GM21423 (cell line): Measurements from ENCODE around the gene AGBL4.

Experiments
- ATAC-seq: cut with Tn5 transposase; IDR thresholded peaks from one replicate; pipeline ENCODE4 v1.9.1; 2021; ENCODE audit warnings: mild to moderate bottlenecking, moderate library complexity; ENCODE audit not compliant: unreplicated experiment

AGBL4 gene

DNA sequence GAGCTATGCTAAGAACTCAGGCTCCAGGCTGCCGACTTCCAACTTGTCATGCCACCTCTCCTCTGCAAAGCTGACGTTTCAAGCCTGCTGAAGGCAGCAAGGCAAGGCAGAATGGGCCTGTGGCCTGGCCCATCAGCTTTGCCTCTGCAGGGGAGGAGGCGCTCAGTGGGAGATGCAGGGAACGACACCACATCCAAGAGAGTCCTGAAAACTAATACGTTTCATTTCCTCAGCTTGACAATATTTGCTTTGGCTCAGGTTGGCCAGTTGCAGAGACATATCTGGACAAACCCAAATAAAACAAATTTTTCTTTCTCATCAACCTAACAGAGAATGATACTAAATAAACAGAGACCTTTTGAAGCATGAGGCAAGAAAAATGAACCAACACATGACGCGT is 1282.4 kb downstream of the AGBL4 start:
- no peak for ATAC-seq

DNA sequence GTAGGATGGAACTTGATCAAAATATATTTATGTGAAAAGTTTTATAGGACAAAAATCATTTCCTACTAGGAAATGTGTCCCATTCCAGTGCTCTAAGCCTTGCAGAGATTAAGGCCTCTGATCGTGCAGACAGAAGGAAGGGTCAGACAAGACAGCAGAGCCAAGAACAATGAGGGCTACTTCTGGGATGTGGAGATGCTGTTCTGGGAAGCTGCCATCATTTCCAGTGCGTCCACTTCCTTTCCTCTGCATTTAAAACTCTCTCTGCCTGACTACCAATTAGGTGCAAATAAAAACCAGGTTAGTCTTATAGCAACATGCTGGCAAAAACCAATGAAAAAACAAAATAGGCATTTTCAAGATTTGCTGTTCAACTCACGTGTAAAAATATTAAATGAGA is 1283.1 kb downstream of the AGBL4 start:
- ATAC-seq: no peak

DNA sequence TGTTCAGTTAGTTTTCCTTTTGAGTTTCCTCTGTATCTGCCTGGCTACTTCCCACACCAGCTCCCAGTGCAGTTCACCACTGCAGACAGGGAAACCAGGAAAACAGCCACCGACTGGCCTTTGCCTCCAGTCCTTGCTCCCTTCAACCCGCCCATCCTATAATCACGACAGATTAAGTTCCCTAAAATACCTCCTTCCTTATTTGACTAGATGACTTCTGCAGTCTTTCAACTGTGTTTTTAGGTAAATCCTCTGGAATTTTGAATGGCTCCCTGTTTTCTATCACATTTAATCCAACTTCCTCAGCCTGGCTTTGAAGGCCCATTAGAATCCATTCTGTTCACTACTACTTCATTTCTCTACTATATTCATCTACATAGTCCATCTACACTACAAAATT is 1284.7 kb downstream of the AGBL4 start:
- no peak for ATAC-seq

DNA sequence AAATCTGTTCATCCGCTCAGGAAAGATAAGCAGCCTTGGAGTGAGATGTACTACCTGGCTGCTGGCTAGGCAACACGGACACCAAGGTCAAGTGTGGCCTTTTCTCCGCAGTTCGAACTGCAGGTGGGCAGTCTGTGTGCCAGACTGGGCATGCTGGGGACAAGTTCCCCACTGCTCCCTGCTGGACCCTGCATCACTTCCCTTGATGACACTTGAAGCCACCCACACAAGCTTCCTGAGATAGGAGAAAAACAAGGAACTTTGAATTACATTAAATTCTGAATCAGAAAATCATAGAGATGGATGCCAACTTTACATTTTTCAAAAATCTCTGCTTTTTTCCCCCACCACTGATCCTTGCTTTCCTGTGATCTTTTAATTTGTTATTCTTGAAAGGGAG is 1285.4 kb downstream of the AGBL4 start:
- no peak for ATAC-seq

DNA sequence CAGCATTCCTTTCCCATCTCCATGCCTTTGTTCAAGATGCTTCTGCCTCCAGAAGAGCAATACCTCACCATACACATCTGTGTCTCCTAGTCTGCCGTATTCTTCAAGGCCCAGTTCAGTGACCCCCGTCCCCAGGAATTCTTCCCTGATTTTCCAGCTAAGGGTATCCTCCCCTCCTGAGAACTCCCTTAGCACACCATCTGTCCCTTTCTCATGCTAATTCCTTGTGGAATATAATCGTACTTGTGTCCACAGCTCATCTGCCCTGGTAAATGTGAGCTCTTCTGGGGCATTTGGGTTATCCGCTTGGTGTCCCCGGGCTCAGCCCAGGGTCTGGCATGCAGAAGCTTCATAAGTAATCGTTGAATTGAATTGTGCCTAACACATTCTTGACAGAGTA is 1288.0 kb downstream of the AGBL4 start:
- no peak for ATAC-seq

DNA sequence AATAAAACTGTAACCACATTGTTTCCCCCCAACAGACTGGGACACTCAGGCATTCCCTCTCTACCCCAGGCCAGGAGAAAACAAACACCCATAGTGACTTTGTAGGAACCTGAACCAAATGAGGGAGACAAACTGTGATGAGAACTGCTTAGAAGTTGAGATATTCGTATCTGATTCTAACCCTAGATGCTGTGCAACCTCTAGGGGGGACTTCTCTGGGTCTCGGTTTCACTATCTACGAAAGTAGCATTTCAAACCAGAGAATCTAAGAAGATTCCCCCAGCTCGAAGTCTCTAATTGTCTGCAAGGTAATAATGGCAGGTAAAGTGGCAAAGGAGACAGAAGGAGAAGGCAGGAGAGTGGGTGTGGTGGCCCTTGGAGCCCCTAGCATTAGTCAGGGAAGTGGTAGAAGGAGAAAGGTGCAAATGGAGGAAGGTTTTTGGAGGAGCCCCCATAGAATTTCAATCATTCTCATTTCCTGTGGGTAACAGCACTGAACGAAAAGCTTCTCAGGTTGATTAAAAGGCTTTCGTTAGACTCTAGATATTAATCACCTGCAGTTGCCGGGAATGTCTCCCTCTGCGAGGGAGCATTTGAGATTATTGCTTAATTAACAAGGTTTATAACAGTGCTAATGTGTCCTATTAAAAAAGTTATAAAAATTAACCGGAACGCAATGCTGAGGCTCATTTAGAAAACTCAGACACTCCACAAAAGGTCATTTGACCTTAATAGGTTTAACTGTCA is 1293.4 kb downstream of the AGBL4 start:
- ATAC-seq: peak; percentile 61

DNA sequence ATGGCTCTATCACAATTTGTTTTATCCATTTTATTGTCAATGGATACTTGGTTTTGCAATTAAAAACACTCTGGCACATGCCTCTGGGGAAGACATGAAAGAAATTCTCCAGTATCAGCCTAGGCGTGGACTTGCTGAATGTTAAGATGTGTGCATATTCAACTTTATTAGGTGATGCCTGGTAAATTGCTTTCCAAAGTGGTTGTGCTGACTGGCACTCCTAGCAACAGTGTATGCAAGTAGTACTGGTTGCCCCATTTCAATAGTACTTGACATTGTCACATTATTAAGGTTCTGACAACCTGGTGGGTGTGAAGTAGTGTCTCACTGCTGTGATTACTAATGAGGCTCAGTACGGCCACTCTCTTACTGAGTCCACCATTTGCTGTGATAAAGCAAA is 1295.2 kb downstream of the AGBL4 start:
- no peak for ATAC-seq

DNA sequence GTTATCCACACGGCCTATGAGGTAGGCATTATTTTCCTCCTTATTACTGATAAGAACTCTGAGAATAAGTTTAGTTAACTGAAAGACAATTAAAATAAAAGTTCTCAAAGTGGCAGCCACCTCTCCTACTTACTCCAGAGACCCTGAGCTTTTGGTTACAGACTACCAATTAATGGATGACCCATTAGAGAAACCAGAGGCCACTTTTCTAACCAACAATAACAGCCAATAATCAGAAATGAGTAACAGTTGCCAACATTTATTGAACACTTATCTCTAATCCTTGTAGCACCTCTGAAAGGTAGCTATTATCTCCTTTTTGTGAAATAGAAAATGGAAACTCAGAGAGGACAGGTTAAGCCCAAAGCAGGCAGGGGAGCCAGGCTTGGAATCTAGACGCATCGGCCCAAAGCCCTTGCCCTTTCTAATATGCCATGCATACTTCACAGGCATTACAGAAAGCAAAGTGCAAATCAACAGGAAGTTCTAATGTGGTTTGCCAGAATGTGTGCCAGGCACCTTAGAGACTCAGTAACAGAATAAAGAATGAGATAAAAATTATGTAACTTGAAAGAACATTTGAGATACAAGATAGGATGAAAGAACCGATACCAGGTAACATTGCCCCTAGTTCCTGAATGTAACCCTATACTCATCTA is 1297.1 kb downstream of the AGBL4 start:
- ATAC-seq: peak; percentile 46

DNA sequence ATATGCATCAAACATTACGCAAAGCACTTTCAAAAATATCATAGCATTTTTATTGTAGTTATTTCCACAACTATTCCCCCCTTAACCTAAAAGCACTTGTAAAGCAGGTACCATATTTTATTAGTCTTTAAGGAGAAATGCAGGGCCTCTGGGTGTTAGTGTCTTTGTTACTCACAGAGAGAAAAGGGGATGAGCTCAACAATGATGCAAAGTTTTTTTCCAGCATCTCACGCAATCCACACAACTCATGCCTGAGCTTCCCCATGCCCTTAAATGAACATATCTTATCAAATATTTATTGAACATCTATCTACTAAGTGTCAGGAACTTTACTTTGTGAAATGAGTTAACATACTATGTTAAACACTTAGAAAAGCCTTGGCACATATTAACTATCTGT is 1297.6 kb downstream of the AGBL4 start:
- ATAC-seq: no peak

DNA sequence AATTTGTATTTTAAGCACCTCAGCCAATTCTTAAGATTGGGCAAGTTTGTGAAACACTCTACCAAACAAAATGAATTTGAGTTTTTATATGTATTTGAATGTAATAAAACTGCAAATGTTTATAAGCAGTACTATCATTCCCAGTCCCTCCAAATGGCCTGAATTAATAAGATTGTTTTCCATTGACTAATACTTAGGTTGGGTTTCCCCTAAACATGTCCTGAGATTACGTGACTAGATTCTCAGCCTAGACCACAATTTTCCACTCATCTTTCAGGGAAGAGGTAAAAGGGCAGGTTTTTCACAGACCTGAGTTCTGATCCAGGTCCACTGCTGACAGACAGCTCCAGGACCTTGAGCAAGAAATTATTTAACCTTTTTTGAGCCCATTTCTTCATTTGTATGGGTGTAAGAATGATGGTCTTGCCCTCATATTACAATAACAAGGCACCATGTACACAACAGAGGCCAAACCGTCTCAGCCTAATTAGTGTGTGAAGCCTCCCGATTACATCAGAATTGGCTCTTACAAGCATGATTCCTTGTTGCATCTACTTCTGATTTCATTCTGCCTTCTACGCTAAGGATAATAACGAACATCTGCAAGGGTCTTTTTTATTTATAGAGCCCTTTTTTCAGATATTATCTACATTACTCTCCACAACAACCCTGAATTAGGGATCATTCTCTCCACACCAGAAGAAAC is 1298.3 kb downstream of the AGBL4 start:
- ATAC-seq: no peak

DNA sequence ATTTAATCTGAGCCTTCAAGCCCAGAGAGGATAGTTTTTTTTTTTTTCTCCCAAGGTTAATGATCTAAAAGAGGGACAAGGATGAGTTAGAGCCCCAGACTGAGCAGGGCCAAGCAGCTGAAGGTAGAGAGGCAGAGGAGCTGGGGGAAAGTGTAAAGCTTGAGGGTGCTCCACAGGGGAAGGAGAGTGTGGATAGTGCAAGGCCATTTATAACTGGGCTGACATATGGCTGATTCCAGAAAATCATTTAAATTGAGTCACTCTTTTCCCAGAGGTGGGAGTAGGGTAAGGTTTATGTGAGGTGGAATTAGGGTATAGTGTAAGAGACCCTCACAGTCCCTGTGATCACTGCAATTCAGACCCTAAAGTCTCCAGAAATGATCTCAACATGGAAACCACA is 1302.8 kb downstream of the AGBL4 start:
- no peak for ATAC-seq

DNA sequence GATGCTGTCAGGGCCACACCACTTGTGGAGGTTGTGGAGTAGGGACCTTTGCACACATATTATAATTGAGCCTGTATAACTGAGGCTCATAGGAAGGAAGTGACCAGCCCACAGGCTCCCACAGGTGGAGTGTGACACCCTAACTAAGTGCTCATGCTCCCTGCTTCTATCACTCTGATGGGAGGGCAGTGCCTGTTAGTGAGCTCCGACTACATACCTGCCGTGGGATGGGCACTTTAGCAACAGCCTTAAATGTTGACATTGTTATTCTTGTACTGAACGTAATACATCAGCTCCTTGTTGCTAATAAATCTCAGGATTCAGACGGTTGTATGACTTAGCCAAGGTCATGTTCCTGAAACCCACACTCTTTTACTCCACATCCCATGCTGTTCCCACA is 1305.0 kb downstream of the AGBL4 start:
- ATAC-seq: no peak

DNA sequence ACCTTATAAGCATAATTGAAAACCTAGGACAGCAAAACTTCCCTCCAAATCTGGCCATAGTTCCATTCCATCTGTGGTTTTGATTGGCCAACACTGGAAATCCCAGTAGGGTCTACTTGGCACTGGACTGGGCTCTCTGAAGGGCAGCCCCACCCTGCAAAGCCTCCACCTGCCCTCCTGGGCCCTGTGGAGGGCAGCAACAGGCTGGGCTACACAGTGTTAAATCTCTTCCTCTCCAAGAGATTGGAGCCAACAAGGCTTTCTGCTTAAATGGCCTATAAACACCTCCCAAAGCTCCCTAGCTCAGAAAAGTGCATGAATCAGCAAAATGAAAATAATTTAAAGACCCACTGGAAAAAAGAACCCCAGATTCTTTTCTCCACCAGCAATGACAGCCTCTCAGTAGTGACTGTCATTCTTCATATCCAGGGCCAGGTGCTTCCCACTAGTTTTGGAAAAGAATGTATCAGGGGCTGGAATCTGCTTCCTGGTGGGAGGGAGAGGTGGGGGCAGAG is 1305.6 kb downstream of the AGBL4 start:
- ATAC-seq: no peak

DNA sequence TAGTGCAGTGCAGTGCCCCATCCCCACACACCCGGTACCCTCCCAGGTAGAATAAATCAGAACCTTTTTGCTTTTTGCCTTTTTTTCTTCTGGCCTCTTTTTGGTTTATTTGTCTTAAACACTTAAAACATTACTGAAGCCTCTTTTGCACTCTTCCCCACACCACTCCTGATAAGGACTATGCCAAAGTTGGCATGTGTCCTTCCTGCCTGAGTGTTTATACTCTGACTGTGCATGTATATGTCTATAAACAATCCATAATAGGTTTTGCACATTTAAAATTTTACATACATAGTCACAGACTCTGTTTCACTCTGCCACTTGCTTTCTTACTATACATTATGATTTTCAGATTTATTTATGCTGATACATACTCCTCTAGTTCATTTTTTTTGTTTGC is 1306.7 kb downstream of the AGBL4 start:
- no peak for ATAC-seq

DNA sequence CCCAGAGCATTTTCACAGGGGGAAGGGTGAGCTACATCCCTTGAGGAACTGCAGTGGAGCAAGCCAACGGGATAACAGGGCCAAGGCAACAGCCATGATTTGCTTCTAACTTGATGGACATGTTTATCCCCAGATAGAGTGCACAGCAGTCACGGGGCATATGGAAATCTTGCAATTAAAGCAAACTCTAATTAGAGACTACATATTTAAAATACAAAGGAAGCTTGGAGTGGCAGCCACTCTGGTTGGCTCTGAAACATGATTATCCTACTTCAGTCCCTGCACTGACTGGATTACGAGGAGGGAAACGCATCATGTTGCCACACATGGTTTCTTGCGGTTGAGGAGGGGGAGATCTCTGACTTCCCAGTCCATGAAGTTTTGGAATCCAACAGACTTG is 1307.8 kb downstream of the AGBL4 start:
- ATAC-seq: no peak

DNA sequence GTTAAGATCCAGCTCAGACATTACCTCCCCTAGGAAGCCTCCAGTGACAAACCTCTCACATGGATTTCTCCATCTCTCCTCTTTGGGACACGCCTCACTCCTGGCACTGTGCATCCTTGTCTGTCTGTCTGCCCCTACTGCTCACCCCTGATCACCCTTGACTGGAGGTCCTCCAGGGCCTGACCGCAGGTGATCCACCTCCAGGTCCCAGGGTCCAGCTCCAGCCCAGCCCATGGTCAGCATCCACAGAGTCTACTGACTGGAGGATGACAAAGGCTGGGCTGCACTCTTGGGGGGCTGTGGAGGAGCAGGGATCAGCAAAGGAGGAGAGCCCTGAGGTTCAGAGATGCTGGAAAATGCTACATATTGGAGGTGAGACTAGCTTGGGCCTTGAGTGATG is 1312.8 kb downstream of the AGBL4 start:
- ATAC-seq: no peak

DNA sequence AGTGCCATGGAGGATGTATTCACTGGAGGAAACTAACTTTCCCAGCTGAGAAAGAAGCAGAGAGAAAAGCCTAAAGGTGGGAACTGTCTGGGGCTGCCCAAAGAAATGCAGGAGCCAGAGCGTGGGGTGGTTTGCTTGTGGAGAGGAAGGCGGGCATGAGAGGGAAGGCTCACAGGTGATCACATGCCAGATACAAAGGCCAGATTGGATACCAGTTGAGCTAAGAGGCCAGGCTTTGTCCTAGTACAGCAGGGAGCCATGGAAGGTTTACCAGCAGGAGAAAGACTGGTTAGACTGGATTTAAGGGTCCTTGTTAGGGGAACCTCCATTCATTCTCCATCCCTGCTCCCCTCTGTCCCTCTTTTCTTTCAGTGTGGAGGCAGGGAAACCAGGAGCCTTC is 1313.4 kb downstream of the AGBL4 start:
- no peak for ATAC-seq

DNA sequence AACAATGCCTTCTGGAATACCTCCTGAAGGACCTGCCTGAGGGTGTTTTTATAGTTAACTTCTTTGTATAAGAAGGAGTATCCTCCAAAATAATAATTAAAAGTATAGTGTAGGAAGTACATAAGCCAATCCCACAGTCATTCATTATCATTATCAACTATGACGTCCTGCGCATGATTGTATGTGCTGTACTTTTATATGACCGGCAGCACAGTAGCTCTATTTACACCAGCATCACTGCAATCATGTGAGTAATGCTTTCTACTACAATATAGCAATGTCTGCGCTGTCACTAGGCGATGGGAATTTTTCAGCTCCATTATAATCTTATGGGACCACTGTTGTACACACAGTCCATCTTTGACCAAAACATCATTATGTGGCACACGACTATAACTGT is 1319.0 kb downstream of the AGBL4 start:
- ATAC-seq: no peak

DNA sequence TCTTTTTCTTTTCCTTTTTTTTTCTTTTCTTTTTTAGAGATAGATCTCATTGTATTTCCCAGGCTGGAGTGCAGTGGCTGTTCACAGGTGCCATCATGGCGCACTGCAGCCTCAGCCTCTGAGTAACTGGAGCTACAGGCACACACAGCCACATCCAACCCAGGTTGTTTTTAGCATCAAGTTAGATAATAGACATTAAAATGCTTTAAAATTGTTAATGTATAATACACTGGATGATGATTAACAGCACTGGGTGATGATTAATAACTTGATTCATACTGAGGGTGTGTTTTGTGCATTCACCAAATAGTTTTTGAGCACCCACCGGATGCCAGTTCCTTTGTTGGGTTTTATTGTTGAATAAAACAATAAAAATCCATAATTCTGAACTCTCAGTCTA is 1322.3 kb downstream of the AGBL4 start:
- ATAC-seq: peak; percentile 47

DNA sequence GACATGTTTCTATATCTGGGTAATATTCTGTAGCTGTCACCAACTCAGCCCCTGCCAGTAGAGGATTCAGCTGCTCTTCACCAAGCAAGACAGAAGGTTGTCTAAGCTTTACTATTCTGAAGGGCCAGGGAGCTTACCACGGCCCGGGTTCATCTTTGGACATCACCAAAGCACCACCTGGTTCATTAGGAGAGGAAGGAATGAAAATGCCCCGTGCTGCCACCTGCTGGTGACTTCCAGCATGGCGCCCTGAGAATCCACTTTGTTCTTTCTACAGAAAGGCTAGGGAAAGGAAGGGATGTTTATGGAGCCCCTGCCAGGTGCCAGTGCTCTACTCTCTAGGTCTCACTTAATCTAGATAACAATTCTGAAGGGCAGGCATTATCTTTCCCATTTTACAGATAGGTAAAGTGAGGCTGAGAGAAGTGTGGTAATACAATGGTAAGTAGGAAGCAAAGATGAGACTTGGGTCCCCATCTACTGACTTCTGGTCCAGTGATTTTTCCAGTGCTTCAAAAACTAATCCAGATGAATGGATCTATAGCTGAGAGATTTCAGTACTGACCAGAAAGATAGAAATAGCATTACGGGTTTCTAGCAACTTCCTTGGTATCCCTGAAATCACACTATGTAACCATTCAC is 1326.6 kb downstream of the AGBL4 start:
- no peak for ATAC-seq

DNA sequence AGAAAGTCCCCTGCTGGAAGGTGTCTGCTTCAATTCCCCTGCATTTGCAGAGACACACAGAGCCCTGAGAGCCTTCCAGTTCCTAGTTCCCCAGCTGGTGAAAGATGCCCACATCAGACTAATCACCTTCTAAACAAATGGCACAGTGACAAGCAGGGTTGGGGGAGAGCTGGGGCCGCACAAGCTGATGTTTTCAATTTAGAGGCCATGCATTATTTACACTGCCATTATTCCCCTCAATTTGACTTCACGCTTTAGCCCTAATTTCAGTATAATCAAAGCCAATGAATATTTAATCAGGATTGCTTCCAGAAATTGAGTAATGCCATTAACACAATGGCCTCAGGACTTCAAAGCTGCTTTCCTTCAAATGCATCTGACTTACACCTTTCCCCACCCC is 1328.6 kb downstream of the AGBL4 start:
- ATAC-seq: no peak
